ENCODE results near the gene FBXL16.

The FBXL16 gene

GRCh38 chr16:676913-677312, 28.7 kb downstream of the FBXL16 start:
- no peak for DNase-seq (ENCODE audit: low read depth)

DNA sequence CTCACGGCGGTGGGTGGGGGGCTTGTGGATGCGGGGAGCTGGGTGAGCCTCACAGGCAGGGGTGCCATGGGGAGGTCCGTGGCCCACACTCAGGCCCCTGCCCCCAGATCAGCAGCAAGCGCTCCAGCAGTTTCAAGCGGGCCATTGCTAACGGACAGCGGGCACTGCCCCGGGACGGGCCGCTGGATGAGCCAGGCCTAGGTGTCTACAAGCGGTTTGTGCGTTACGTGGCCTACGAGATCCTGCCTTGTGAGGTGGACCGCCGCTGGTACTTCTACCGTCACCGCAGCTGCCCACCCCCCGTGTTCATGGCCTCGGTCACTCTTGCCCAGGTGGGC, 29.1 kb downstream of the FBXL16 start:
- no peak for DNase-seq (ENCODE audit: low read depth)

DNA sequence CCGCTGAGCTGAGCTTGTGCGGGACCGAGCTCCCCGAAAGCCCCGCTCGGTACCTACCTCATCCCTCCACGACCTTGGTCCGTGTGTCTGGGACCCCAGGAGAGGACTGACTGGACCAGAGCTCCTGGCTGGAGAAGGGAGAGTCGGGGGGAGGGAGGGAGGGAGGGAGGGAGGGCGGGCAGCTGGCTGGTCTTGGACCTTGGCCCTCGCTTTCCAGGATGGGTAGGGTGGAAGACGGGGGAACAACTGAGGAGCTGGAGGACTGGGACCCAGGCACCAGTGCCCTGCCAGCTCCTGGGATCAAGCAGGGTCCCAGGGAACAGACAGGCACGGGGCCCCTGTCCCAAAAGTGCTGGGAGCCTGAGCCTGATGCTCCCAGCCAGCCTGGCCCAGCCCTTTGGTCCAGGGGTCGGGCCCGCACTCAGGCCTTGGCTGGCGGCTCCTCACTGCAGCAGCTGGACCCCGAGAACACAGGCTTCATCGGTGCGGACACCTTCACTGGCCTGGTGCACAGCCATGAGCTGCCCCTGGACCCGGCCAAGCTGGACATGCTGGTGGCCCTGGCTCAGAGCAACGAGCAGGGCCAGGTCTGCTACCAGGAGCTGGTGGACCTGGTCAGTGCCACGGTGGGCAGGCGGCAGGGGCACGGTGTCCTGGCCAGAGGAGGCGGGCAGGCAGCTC, 29.6 kb downstream of the FBXL16 start:
- DNase-seq (ENCODE audit: low read depth) = no peak

DNA sequence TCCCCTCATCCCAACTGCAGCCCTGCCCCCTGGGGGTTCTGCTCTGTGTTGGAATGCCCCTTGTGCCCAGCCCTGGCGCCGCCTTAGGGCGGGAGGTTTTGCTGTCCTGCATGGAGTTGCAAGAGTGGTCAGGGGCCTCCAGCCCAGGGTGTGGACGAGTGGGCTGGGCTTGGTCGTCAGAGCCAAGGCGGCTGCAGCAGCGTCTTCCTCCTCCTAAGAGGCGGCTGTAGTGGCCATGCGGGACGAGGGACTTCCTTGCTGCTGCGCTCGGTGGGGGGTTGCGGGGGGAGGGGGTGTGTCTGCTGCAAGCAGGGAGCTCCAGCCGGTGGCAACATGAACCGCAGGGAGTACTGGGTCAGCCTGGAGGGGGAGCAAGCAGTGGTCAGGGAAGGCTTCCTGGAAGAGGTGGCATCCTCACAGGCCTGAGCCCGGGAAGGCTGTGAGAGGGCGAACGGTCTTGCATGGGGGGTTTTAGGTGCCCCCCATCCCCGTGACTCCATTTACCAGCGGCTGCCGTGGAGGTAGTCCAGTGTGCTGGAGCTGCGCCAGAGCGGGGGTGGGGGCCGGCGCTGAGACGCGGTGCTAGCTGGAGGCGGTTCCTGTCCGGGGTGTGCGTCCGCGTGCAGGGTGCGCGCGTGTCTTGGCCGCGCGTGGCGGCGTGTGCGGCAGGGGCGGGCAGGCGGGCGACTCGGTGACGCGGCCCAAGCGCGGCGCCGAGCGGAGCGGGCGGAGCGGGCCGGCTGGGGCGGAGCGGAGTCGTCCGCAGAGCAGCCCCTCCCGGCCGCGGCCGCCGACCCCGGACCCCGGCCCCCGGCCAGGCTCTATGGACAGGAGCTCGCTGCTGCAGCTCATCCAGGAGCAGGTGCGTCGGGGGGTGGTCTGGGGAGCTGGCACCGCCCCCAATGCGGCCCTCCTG, 30.4 kb downstream of the FBXL16 start, which contains the start of gene RHBDL1:
TSS of gene RHBDL1 (plus strand) at position 704 of the 916 bp plus-strand sequence. CDS start at position 824, 120 bp downstream.
- no peak for DNase-seq (ENCODE audit: low read depth)

GRCh38 chr16:674214-674881, 31.3 kb downstream of the FBXL16 start:
- DNase-seq (ENCODE audit: low read depth) = no peak

- no peak for DNase-seq (ENCODE audit: low read depth)
Measured at GRCh38 chr16:673399-673991, 32.1 kb downstream of the FBXL16 start.

- no peak for DNase-seq (ENCODE audit: low read depth)
Measured at GRCh38 chr16:672851-673250, 32.8 kb downstream of the FBXL16 start.

DNA sequence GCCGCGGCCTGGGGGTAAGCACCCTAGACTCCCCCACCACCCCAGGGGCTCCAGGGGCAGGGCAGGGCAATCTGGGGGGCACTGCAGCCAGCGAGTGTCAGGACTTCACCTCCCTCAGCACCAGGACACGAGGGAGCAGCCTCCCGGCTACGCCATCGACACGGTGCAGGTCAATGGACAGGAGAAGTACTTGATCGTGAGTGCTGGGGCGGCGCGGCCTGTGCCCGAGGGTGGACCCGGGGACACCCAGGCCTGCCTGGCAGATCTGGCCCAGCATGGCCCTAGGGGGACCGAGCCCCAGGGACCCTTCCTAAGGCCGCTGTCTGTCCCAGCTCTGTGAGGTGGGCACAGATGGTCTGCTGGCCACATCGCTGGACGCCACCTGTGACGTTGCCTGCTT, 33.2 kb downstream of the FBXL16 start:
- no peak for DNase-seq (ENCODE audit: low read depth)

DNA sequence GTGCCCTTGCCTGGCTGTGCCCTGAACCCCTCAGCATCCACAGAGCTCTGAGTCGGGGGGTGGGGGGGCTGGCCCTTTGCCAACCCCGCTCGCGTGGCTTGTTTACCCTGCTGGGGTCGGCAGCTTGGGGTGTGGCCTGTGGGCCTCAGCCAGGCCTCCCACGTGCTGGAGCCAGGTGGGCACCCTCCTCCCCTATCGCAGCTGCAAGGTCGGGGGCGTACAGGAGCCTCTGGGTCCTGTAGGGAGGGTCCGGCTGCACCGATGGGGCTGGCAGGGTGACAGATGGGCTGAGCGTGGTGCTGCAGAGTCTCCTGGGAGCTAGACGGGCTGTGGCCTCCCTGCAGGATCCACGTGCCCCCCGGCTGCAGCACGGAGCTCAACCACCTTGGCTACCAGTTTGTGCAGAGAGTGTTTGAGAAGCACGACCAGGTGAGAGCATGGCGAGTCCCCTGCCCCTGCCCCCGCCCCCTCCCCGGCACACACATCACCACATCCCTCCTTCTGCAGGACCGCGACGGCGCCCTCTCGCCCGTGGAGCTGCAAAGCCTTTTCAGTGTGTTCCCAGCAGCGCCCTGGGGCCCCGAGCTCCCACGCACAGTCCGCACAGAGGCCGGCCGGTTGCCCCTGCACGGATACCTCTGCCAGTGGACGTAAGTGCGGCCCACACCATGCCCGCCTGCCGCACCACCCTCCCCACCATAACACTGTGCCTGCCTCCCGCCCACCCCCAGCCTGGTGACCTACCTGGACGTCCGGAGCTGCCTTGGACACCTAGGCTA, 34.1 kb downstream of the FBXL16 start:
- no peak for DNase-seq (ENCODE audit: low read depth)

DNA sequence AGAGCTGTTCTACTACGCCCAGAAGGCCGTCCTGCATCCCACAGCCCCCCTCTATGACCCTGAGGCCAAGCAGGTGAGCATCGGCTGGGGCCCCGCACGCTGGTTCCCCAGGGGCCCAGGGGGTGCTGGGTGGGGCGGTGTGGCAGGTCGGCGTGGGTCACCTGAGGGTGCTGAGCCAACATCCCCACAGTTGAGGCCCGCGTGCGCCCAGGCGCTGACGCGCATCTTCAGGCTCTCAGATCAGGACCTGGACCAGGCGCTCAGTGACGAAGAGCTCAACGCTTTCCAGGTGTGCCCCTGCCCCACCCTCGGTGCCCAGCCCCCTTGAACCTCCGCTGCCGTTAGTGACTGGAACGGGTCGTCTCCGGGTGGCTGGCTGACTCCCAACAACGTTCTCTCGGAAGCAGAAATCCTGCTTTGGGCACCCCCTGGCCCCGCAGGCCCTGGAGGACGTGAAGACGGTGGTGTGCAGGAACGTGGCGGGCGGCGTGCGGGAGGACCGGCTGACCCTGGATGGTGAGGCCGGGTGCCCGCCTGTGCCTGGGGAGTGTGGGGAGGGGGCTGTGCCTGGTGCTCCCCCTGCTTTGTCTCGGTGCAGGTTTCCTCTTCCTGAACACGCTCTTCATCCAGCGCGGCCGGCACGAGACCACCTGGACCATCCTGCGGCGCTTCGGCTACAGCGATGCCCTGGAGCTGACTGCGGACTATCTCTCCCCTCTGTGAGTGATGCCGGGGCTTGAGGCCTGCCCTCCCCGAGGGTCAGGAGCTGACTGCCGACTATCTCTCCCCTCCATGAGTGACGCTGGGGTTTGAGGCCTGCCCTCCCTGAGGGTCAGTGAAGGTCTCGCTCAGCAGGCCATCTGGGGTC, 34.9 kb downstream of the FBXL16 start:
- no peak for DNase-seq (ENCODE audit: low read depth)

- DNase-seq (ENCODE audit: low read depth) = no peak
Measured at GRCh38 chr16:669666-670065, 35.9 kb downstream of the FBXL16 start.

DNA sequence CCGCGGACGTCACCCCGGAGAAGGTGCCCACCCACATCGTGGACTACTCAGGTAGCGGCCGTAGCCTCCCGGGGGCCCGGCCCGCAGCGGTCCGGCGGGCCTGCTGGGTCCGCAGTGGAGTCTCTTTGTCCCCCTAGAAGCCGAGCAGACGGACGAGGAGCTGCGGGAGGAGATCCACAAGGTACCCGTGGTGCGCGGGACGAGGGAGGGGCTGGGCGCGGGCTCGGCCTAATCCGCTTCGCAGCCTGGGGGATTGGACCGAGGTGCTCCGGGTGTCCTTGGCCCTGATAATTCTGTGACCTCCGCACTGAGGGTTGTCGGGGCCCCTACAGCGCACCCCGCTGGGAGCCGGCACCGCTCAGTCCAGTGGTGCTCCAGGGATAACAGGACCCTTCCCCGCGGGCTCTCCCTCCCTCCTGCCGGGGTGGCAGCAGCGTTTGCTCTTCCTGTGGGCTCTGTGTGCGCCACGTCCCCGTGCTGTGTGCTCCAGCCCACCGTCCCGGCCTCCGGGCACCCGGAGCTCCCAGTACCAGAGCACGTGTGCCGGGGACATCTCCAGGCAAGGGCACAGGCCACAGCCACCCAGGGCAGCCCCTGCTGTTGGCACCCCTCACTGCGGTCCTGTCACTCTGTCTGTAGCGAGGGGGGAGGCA, 37.0 kb downstream of the FBXL16 start:
- DNase-seq (ENCODE audit: low read depth) = no peak

DNA sequence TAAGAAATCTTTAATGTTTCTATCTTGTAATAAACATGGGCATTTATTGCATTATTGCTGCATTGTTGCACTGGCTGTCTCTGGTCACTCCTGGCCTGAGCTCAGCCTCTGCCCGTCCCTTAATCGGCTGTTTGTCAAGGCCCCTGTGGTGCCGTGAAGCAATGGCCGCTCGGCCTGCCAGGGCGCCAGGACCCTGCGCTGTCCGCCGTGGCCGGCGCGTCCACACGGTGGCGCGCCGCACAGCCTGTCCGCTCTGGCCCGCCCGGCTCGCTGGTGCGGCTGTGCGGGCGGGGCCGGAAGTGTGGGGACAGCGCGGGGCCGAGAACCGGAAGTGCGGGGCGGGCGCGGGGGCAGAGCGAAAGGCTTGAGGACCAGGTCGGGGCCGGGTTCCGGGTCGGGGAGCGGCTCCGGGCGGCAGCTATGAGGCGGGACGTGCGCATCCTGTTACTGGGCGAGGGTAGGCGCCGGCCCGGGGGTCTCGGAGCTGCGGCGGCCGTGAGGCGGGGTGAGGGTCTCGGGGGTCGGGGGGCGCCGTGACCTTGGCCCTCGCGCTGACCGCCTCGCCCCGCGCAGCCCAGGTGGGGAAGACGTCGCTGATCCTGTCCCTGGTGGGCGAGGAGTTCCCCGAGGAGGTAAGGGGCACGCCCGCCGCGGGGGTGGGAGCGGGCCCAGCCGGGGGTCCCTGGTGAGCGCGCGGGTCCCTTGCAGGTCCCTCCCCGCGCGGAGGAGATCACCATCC, 37.7 kb downstream of the FBXL16 start, which contains the start of gene RHOT2:
TSS of gene RHOT2 (plus strand) at position 353 of the 739 bp plus-strand sequence. CDS start at position 421, 68 bp downstream.
- DNase-seq (ENCODE audit: low read depth) = peak; percentile 85

DNA sequence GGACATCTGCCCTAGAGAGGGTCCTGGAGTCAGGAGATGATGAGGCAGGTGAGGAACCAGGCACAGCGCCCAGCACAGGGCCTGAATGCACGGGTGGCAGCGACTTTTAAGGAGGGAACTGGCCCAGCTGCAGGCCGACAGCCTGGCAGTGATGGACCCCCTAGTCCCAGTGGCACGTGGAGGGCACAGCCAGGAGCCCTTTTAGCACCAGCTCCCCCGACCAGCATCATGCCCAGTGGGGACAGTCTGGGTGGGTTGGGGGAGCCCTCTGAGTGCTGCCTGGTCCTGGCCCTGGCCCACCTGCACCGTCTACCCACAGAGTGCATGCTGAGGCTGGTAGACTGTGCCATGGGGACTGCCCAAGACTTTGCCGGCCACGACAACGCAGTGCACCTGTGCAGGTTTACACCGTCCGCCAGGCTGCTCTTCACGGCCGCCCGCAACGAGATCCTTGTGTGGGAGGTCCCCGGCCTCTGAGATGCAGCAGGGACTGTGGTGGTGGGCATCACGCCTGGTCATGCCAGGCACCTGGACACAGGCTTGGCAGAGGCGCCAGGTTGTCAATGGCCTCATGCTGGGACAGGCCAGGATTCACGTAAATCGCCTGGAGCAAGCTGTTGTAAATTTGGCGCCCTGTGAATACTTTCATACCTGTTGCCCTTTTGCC, 38.4 kb downstream of the FBXL16 start:
- DNase-seq (ENCODE audit: low read depth) = no peak

DNA sequence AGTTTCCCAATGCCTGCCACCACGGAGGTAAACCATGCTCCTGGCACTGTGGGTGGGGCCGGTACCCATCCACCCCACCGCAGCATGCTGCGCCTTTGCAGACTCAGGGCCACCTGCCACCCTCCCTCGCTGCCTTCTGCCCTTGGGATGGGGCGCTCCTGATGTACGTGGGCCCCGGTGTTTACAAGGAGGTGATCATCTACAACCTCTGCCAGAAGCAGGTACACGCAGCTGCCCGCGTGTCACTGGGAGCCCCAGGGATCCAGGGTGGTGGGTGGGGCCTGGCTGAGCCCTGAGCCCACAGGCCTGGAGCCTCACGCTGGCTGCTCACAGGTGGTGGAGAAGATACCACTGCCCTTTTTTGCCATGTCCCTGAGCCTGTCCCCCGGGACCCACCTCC, 39.0 kb downstream of the FBXL16 start:
- DNase-seq (ENCODE audit: low read depth) = no peak

DNA sequence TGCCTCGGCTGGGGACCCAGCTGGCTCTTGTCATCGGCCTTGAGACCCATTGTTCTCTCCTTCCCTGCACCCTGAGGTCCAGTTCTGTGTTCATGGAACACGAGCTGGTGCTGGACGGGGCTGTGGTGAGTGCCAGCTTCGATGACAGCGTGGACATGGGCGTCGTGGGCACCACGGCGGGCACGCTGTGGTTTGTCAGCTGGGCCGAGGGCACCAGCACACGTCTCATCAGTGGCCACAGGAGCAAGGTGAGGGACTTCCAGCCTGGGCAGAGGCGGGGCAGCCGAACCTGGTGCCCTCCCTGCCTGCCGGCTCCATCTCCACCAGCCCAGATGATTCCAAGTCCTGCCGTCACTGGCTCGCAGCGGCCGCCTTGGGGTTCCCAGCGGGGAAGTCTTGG, 43.0 kb downstream of the FBXL16 start:
- no peak for DNase-seq (ENCODE audit: low read depth)

GRCh38 chr16:662095-662494, 43.5 kb downstream of the FBXL16 start:
- DNase-seq (ENCODE audit: low read depth) = no peak

DNA sequence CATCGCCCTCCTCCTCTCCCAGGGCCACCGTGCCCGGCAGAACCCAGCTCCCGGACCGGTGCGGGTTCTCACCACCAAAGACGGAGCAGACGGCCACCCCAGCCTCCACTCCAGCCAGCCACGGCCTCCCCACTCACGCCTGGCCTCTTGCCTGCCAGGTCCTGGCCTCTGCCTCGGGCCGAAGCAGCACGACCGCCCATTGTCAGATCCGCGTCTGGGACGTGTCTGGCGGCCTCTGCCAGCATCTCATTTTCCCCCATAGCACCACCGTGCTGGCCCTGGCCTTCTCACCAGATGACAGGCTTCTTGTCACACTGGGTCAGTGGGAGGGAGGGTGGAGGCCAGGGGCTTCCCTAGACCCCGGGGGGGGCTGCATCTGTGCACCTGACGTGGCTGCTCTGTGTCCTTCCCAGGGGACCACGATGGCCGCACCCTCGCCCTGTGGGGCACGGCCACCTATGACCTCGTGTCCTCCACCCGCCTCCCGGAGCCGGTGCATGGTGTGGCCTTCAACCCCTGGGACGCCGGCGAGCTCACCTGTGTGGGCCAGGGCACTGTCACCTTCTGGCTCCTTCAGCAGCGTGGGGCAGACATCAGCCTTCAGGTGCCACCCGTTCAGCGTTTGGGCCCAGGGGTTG, 44.3 kb downstream of the FBXL16 start:
- no peak for DNase-seq (ENCODE audit: low read depth)

Measured in stimulated activated CD8-positive, alpha-beta memory T cell treated with anti-CD3 and anti-CD28 coated beads, Interleukin-7, amount 100 ng/mL, for 24 hours (primary cell).